Stomach (tissue), 4 donors: ENCODE results near the gene SPPL2A.

ENCODE experiments used
- POLR2A ChIP-seq, 4 donors: fragments of 450-650 bp; IDR thresholded peaks; one replicate each; pipeline ENCODE4 v1.6.1; 2016; ENCODE audit warnings: antibody characterized with exemption in 4 of 4, control low read depth in 2 of 4, mild to moderate bottlenecking in 1 of 4, moderate library complexity in 1 of 4
- POLR2AphosphoS5 ChIP-seq, 3 donors: sonication (generic); formaldehyde crosslinking; IDR thresholded peaks; one replicate each; pipeline ENCODE4 v1.6.1; 2016; ENCODE audit warnings: antibody characterized with exemption in 3 of 3

GRCh38 chr15:50697109-50697797, 68.3 kb downstream of the SPPL2A start:
- TF ChIP-seq POLR2AphosphoS5 (IDR thresholded peaks at IDR 0.05) (no peak), POLR2A (IDR thresholded peaks at IDR 0.05) (no peak)
